Suprapubic skin (tissue), 4 donors: ENCODE measurements around the gene DDX41.

ENCODE experiments used
- EP300 ChIP-seq: sonication (generic); formaldehyde crosslinking; IDR thresholded peaks from one replicate; pipeline ENCODE4 v1.6.1; 2017; ENCODE audit warnings: antibody characterized with exemption
- POLR2A ChIP-seq, 2 donors: fragments of 450-650 bp; IDR thresholded peaks; one replicate each; pipeline ENCODE4 v1.6.1; 2017; ENCODE audit warnings: antibody characterized with exemption in 2 of 2, mild to moderate bottlenecking in 2 of 2, moderate library complexity in 2 of 2
- POLR2AphosphoS5 ChIP-seq, 3 donors: sonication (generic); formaldehyde crosslinking; IDR thresholded peaks; one replicate each; pipeline ENCODE4 v1.6.1; 2017; ENCODE audit warnings: antibody characterized with exemption in 3 of 3
- TF ChIP-seq, protein P1 (sequence below), 2 donors: fragments of 200-600 bp in 1 of 2; fragments of 450-650 bp in 1 of 2; sonication (generic) in 1 of 2; IDR thresholded peaks; one replicate each; pipeline ENCODE4 v1.5.1; 2016 to 2019; ENCODE audit warnings: antibody characterized with exemption in 2 of 2, mild to moderate bottlenecking in 1 of 2, moderate library complexity in 1 of 2

DNA sequence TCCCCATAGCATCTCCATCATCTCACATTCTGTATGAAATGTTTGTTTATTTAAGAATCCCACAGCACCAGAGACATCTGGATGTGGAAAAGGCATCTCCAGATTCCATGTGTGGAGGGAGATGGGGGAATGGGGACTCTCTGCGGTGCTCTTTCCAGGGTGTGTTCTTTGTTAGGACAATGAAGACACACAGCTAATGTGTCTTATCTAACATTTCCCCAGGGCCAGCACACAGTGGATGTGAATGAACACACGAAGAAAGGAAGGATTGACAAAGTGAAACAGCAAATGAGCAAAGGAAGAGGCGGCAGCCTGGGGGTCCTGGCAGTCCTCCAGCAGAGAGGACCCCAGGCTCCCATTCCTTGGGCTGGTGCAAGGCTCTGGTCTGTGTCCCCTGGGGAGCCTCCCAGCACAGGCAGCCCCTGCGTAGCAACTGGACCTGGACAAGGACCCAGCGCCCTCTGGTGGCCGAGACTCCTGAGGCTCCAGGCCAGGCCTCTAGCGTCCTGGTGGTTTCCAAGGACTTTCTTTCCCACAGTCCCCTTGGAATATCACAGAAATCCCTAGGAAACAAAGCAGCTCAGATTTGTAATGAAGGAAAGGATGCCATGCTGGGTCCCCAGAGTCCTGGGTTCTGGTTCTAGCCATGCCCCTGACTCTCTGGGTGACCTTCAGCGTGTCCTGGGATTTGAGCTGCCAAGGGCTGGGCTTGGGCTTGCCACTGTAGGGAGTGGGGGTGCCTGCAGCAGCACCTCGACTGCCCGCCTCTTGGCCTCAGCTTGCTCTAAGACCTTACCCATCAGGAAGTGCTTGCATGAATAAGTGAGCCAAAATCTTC lies 15.9 kb downstream of the DDX41 start:
- TF ChIP-seq, protein P1, sequence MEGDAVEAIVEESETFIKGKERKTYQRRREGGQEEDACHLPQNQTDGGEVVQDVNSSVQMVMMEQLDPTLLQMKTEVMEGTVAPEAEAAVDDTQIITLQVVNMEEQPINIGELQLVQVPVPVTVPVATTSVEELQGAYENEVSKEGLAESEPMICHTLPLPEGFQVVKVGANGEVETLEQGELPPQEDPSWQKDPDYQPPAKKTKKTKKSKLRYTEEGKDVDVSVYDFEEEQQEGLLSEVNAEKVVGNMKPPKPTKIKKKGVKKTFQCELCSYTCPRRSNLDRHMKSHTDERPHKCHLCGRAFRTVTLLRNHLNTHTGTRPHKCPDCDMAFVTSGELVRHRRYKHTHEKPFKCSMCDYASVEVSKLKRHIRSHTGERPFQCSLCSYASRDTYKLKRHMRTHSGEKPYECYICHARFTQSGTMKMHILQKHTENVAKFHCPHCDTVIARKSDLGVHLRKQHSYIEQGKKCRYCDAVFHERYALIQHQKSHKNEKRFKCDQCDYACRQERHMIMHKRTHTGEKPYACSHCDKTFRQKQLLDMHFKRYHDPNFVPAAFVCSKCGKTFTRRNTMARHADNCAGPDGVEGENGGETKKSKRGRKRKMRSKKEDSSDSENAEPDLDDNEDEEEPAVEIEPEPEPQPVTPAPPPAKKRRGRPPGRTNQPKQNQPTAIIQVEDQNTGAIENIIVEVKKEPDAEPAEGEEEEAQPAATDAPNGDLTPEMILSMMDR (IDR thresholded peaks at IDR 0.05): peak; percentile 78 to 93
- no peak for TF ChIP-seq POLR2A (IDR thresholded peaks at IDR 0.05)
- TF ChIP-seq POLR2AphosphoS5 (IDR thresholded peaks at IDR 0.05): no peak
- TF ChIP-seq EP300: no peak
